Large intestine (tissue), 3 donors: ENCODE results near the gene CD209. TPM values are rescaled to one million over a fixed set of nuclear protein-coding genes. Genes with fewer than 3 reads are reported as not detected.
"Not testable (repeated sequence)": the region's sequence is repeated elsewhere in the genome, so short reads cannot be mapped to it uniquely, and the experiment has no call there.

Experiments used
- DNase-seq, 2 donors: peaks; one replicate each; pipeline versions ENCODE4 v3.0.0 to v3.0.0-alpha.2; 2013
- H3K27ac ChIP-seq: one replicate; pipeline ENCODE4 v1.5.1; 2013; ENCODE audit warnings: low read length
- H3K27me3 ChIP-seq: 2 replicates; pipeline ENCODE4 v1.6.1; 2013; ENCODE audit warnings: low read length; ENCODE audit not compliant: control insufficient read depth, insufficient read depth
- H3K36me3 ChIP-seq: 2 replicates; pipeline ENCODE4 v1.6.1; 2013; ENCODE audit warnings: low read length; ENCODE audit not compliant: control insufficient read depth, insufficient read depth
- H3K4me1 ChIP-seq: one replicate; pipeline ENCODE4 v1.6.1; 2013; ENCODE audit warnings: low read length; ENCODE audit not compliant: control insufficient read depth, insufficient read depth
- H3K4me3 ChIP-seq: one replicate; pipeline ENCODE4 v1.5.1; 2013; ENCODE audit warnings: low read length
- H3K9me3 ChIP-seq: one replicate; pipeline ENCODE4 v1.6.1; 2013; ENCODE audit warnings: mild to moderate bottlenecking, low read depth, low read length, moderate library complexity; ENCODE audit not compliant: control insufficient read depth
- WGBS: methylation state at CpG from one replicate; pipeline ENCODE4 v1.1.5; 2013; ENCODE audit warnings: low lambda C conversion rate; ENCODE audit not compliant: insufficient coverage; 5-methylcytosine and 5-hydroxymethylcytosine counted together
- polyA plus RNA-seq: library from polyadenylated mRNA; unstranded; fragments of 120-200 nt; gene quantifications from one replicate; pipeline ENCODE4 v1.2.1, GENCODE V29; 2013

The CD209 gene
- polyA plus RNA-seq, 1 donor, result 14.4 TPM

DNA sequence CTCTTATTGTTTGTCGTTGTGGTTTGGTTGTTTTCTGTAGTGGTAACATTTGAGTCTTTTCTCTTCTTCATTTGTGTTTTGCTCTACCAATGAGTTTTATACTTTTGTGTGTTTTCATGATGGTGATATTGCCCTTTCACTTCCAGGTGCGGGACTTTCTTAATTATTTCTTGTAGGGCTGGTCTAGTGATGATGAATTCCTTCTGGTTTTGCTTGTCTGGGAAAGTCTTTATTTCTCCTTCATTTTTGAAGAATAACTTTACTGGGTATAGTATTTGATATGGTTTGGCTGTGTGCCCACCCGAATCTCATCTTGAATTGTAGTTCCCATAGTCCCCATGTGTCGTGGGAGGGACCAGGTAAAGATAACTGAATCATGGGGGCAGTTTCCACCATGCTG is 8.9 kb upstream of the CD209 start:
- Histone ChIP-seq H3K27me3 (peaks cover 2% of the 10 kb centered on the region), H3K4me3 (no peak overlapping the region), H3K4me1 (no peaks in the 10 kb centered on the region), H3K9me3 (peaks cover 24% of the 10 kb centered on the region), H3K27ac (no peak overlapping the region), H3K36me3 (no peaks in the 10 kb centered on the region)
- DNase-seq, result no peak
- WGBS, result 61% methylated on average over 3 of the region's 4 CpGs

- no peak overlapping the region for H3K4me3 ChIP-seq
- WGBS, result 60% methylated on average over 2 of the region's 12 CpGs
- peaks cover 2% of the 10 kb centered on the region for H3K27me3 ChIP-seq
- no peak for DNase-seq
- no peak overlapping the region for H3K27ac ChIP-seq
- H3K36me3 ChIP-seq, result no peaks in the 10 kb centered on the region
- no peaks in the 10 kb centered on the region for H3K4me1 ChIP-seq
- H3K9me3 ChIP-seq, result no peaks in the 10 kb centered on the region
These were observed 3.9 kb upstream of the CD209 start for GRCh38 chr19:7751157-7751783.

GRCh38 chr19:7748756-7749155 is 1.4 kb upstream of the CD209 start:
- Histone ChIP-seq H3K9me3 (no peaks in the 10 kb centered on the region), H3K27me3 (peaks cover 2% of the 10 kb centered on the region), H3K4me1 (no peaks in the 10 kb centered on the region), H3K27ac (no peak overlapping the region), H3K36me3 (no peaks in the 10 kb centered on the region), H3K4me3 (no peak overlapping the region)
- no peak for DNase-seq
- WGBS, result no CpG with 5 or more reads among the region's 4 CpGs

DNA sequence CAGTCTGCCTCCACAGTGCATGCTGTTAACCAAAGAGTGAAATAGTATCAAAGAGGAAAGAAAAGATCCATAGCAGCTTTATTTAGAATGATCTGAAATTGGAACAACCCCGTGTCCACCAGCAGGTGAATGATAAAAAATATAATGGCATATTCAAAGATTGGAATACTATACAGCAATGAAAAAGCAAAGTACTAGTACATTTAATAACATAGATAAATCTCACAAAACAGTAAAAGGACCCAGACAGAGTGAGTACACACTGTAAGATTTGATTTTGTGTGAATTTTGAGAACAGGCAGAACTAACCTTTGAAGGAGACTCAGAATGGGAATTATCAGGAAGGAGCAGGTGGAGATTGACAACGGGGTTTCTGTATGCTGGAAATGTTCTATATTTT is 837 bp upstream of the CD209 start:
- no peak for DNase-seq
- Histone ChIP-seq H3K4me1 (no peaks in the 10 kb centered on the region), H3K27ac (no peak overlapping the region), H3K27me3 (peaks cover 2% of the 10 kb centered on the region), H3K9me3 (no peaks in the 10 kb centered on the region), H3K36me3 (no peaks in the 10 kb centered on the region), H3K4me3 (no peak overlapping the region)
- WGBS, result 100% methylated on average over 1 of the region's 2 CpGs

GRCh38 chr19:7746306-7746705 is 1.0 kb downstream of the CD209 start:
- DNase-seq, H3K36me3 ChIP-seq, H3K9me3 ChIP-seq, H3K4me3 ChIP-seq, H3K27ac ChIP-seq, H3K27me3 ChIP-seq, H3K4me1 ChIP-seq: not testable (repeated sequence)
- no CpG with 5 or more reads among the region's 4 CpGs for WGBS

DNA sequence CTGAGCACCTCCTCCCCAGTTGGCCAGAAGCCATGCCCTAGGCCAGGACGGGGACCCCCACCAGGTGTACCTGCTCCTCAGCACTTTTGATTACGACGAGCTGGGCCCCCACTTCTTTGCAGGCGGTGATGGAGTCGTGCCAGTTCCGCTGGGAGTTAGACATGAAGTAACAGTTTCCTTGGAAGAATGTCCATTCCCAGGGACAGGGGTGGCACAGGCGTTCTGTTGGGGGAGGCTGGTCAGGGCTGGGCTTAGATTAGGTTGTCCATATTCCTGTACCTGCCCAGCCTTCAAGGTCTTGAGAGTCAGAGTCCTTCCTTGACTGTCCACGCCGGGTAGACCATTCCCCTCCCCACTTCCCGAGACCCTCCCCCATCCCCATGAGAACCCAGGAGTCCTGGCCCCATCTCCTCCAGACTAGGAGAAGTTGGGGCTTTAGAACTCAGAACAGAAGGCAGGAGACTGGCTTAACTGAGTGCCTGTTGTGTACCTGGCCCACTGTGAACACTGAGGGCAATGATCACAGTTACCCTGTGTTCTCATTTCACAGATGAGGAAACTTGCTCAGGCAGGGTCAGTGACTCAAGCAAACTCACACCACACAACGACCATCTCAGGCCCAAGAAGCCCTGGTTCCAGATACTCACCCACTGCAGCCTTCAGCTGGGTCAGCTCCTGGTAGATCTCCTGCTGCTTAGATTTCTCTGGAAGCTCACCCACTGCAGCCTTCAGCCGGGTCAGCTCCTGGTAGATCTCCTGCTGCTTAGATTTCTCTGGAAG is 2.3 kb downstream of the CD209 start:
- DNase-seq, result no peak
- WGBS, result no CpG with 5 or more reads among the region's 12 CpGs
- Histone ChIP-seq H3K27me3 (no peaks in the 10 kb centered on the region), H3K9me3 (no peaks in the 10 kb centered on the region), H3K4me3 (no peak overlapping the region), H3K4me1 (no peaks in the 10 kb centered on the region), H3K27ac (no peak overlapping the region), H3K36me3 (no peaks in the 10 kb centered on the region)

DNA sequence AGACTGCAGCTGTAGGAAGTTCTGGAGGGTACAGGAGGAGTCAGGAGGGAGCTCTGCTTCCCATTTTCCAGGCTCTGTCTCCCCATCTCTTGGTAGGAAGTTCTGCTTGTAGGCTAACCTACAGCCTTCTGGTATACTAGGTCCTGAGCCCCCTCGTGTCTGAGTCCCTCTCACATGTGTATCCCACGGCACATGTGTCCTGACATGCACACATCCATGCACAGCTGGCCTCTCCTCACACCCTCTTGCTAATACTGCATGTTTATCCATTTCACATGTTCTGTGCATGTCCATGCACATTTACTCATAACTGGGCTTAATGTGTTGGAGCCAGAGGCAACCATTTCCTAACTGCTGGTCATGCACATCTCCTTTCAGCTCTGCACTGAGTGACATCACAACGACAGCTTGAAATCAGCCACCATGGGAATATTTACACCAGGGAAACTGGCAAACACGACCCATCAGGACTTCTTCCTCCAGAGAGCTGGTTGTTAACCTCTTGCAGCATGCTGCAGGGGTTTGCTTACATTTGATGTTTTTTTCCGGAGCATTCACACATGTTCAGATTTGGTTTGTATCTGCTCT is 3.0 kb downstream of the CD209 start:
- no peak for DNase-seq
- H3K36me3 ChIP-seq, result no peaks in the 10 kb centered on the region
- no peak overlapping the region for H3K4me3 ChIP-seq
- H3K9me3 ChIP-seq, result no peaks in the 10 kb centered on the region
- H3K27me3 ChIP-seq, result no peaks in the 10 kb centered on the region
- no CpG with 5 or more reads among the region's 5 CpGs for WGBS
- no peaks in the 10 kb centered on the region for H3K4me1 ChIP-seq
- H3K27ac ChIP-seq, result no peak overlapping the region

DNA sequence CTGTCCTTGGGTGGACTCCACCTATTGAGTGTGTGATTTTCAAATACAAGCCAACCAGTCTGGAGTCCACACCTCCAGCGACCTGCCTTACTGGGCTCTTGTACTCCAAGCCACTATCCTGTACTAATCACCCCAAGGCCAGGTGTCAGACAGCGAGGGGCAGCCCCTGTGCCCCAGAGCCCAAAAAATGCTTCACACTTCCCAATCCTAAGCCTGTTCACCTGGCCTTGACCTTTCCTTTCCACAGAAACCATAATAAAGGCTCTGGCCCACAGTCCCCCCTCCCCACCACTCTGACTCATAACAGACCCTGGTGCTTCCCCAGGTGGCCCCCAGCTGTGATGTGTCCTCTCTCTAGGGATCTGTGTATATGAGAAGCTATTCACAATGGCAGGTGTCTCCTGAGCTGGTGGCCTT is 3.9 kb downstream of the CD209 start:
- WGBS, result no CpG with 5 or more reads among the region's 2 CpGs
- no peak overlapping the region for H3K4me3 ChIP-seq
- no peaks in the 10 kb centered on the region for H3K36me3 ChIP-seq
- no peak for DNase-seq
- no peaks in the 10 kb centered on the region for H3K27me3 ChIP-seq
- H3K4me1 ChIP-seq, result no peaks in the 10 kb centered on the region
- no peak overlapping the region for H3K27ac ChIP-seq
- H3K9me3 ChIP-seq, result no peaks in the 10 kb centered on the region

GRCh38 chr19:7742991-7743390 is 4.3 kb downstream of the CD209 start:
- 100% methylated on average over 1 of the region's 11 CpGs for WGBS
- Histone ChIP-seq H3K4me3 (no peak overlapping the region), H3K27ac (no peak overlapping the region), H3K36me3 (no peaks in the 10 kb centered on the region), H3K4me1 (no peaks in the 10 kb centered on the region), H3K9me3 (no peaks in the 10 kb centered on the region), H3K27me3 (no peaks in the 10 kb centered on the region)
- no peak for DNase-seq

GRCh38 chr19:7742575-7742974 is 4.8 kb downstream of the CD209 start:
- Histone ChIP-seq H3K4me3 (no peak overlapping the region), H3K9me3 (no peaks in the 10 kb centered on the region), H3K36me3 (no peaks in the 10 kb centered on the region), H3K27ac (no peak overlapping the region), H3K4me1 (no peaks in the 10 kb centered on the region), H3K27me3 (no peaks in the 10 kb centered on the region)
- no peak for DNase-seq
- WGBS, result no CpG with 5 or more reads among the region's 2 CpGs
